HepG2 (cell line): ENCODE results near the gene DOCK4.

ENCODE experiments used
- EP300 ChIP-seq, 3 experiments: sonication (generic) in 1 of 3; formaldehyde crosslinking in 1 of 3; IDR thresholded peaks; 2 replicates each; pipeline versions ENCODE4 v1.5.1 to v1.6.1; 2011 to 2020; ENCODE audit warnings: low read depth in 2 of 3, low read length in 2 of 3, borderline replicate concordance in 1 of 3, improper control_type of control experiment in 1 of 3, mild to moderate bottlenecking in 1 of 3, missing genetic modification reagents in 1 of 3, moderate library complexity in 1 of 3
- EZH2 ChIP-seq: conservative IDR thresholded peaks from 2 replicates; pipeline ENCODE4 v1.6.1; 2012; ENCODE audit warnings: mild to moderate bottlenecking, low read depth, low read length, moderate library complexity
- GABPA ChIP-seq, 2 experiments: IDR thresholded peaks; 2 replicates each; pipeline ENCODE4 v1.6.1; 2011 to 2016; ENCODE audit warnings: low read depth in 2 of 2, low read length in 1 of 2, missing biosample characterization in 1 of 2, missing genetic modification characterization in 1 of 2
- MEF2D ChIP-seq: sonication (generic); formaldehyde crosslinking; IDR thresholded peaks from 2 replicates; pipeline ENCODE4 v1.5.1; 2020; ENCODE audit warnings: mild to moderate bottlenecking, missing genetic modification reagents
- POLR2AphosphoS5 ChIP-seq: IDR thresholded peaks from 2 replicates; pipeline ENCODE4 v1.6.1; 2012; ENCODE audit warnings: low read depth, low read length
- RBFOX2 ChIP-seq: fragments of 200-400 bp; formaldehyde crosslinking; IDR thresholded peaks from 2 replicates; pipeline ENCODE4 v1.6.1; 2017; ENCODE audit warnings: low read depth, mild to moderate bottlenecking, low read length
- RFX5 ChIP-seq: IDR thresholded peaks from 2 replicates; pipeline ENCODE4 v1.6.1; 2011; ENCODE audit warnings: low read depth, low read length, improper control_type of control experiment
- SMARCE1 ChIP-seq: fragments of 450-650 bp; IDR thresholded peaks from 2 replicates; pipeline ENCODE4 v1.6.1; 2017; ENCODE audit warnings: borderline replicate concordance
- SP1 ChIP-seq, 2 experiments: fragments of 450-650 bp in 1 of 2; sonication (generic) in 1 of 2; formaldehyde crosslinking in 1 of 2; IDR thresholded peaks; 2 replicates each; pipeline versions ENCODE4 v1.4.0 to v1.6.1; 2016 to 2020; ENCODE audit warnings: missing genetic modification reagents in 1 of 2
- STAT5B ChIP-seq: sonication (generic); formaldehyde crosslinking; IDR thresholded peaks from 2 replicates; pipeline ENCODE4 v1.4.0; 2020; ENCODE audit warnings: missing genetic modification reagents
- ZNF337 ChIP-seq: sonication (generic); formaldehyde crosslinking; IDR thresholded peaks from 2 replicates; pipeline ENCODE4 v1.5.1; 2020; ENCODE audit warnings: missing genetic modification reagents, low read depth, mild to moderate bottlenecking, borderline replicate concordance
- ZNF589 ChIP-seq: sonication (generic); formaldehyde crosslinking; conservative IDR thresholded peaks from 2 replicates; pipeline ENCODE4 v1.8.0; 2022; ENCODE audit warnings: mild to moderate bottlenecking, moderate library complexity, missing genetic modification reagents
- ZNF850 ChIP-seq: sonication (generic); formaldehyde crosslinking; conservative IDR thresholded peaks from 2 replicates; pipeline ENCODE4 v1.9.0; 2021; ENCODE audit warnings: mild to moderate bottlenecking, missing genetic modification reagents
- TF ChIP-seq, protein P1 (sequence below), 2 experiments: sonication (generic) in 1 of 2; formaldehyde crosslinking in 1 of 2; IDR thresholded peaks; 2 replicates each; pipeline versions ENCODE4 v1.5.1 to v1.6.1; 2011 to 2020; ENCODE audit warnings: borderline replicate concordance in 1 of 2, low read depth in 1 of 2, low read length in 1 of 2, mild to moderate bottlenecking in 1 of 2, missing genetic modification reagents in 1 of 2, moderate library complexity in 1 of 2

- TF ChIP-seq RBFOX2, result no peak
- no peak for TF ChIP-seq ZNF850 (CRISPR knock-in tag)
- TF ChIP-seq EP300 (IDR thresholded peaks at IDR 0.05; ENCODE audit: low read depth in 2 of 2, low read length in 2 of 2), result no peak
- no peak for TF ChIP-seq EP300 (CRISPR knock-in tag; IDR thresholded peaks at IDR 0.05; ENCODE audit: borderline replicate concordance)
- no peak for TF ChIP-seq EZH2
- TF ChIP-seq ZNF337, result no peak
- TF ChIP-seq SP1 (IDR thresholded peaks at IDR 0.05), result no peak
- TF ChIP-seq SP1 (CRISPR knock-in tag; IDR thresholded peaks at IDR 0.05), result no peak
- TF ChIP-seq STAT5B (CRISPR knock-in tag), result no peak
- no peak for TF ChIP-seq GABPA (IDR thresholded peaks at IDR 0.05; ENCODE audit: low read depth, low read length)
- no peak for TF ChIP-seq GABPA (CRISPR knock-in tag; IDR thresholded peaks at IDR 0.05; ENCODE audit: low read depth)
- TF ChIP-seq POLR2AphosphoS5, result no peak
- TF ChIP-seq MEF2D (CRISPR knock-in tag), result peak; percentile 90
- TF ChIP-seq SMARCE1, result no peak
- TF ChIP-seq, protein P1, sequence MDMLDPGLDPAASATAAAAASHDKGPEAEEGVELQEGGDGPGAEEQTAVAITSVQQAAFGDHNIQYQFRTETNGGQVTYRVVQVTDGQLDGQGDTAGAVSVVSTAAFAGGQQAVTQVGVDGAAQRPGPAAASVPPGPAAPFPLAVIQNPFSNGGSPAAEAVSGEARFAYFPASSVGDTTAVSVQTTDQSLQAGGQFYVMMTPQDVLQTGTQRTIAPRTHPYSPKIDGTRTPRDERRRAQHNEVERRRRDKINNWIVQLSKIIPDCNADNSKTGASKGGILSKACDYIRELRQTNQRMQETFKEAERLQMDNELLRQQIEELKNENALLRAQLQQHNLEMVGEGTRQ (IDR thresholded peaks at IDR 0.05; ENCODE audit: low read depth, low read length), result no peak
- TF ChIP-seq, protein P1 (CRISPR knock-in tag; IDR thresholded peaks at IDR 0.05; ENCODE audit: borderline replicate concordance), result no peak
- TF ChIP-seq ZNF589 (CRISPR knock-in tag), result no peak
- TF ChIP-seq RFX5, result no peak
Measured at GRCh38 chr7:111803015-111803758, 403.0 kb downstream of the DOCK4 start.
